ENCODE results near the gene GSG1L. TPM values are rescaled to one million over a fixed set of nuclear protein-coding genes. Genes with fewer than 3 reads are reported as not detected.

GSG1L gene
- total RNA-seq, 4 donors from 2014 or later: not detected

GRCh38 chr16:27759967-27760788, 303.3 kb downstream of the GSG1L start:
- no peak for TF ChIP-seq CTCF (IDR thresholded peaks at IDR 0.05)
- ATAC-seq (ENCODE audit: low FRiP score): no peak

GRCh38 chr16:27759301-27759871, 304.1 kb downstream of the GSG1L start:
- no peak for ATAC-seq (ENCODE audit: low FRiP score)
- DNase-seq (ENCODE audit: low spot score): no peak
- TF ChIP-seq CTCF (IDR thresholded peaks at IDR 0.05): no peak

More at GRCh38 chr16:27759967-27760788, 303.3 kb downstream of the GSG1L start:
- no peak for DNase-seq (ENCODE audit: low spot score)

- DNase-seq (ENCODE audit: low spot score) (no peak), ATAC-seq (ENCODE audit: low FRiP score) (no peak)
- no peak for TF ChIP-seq CTCF (IDR thresholded peaks at IDR 0.05)
Measured at GRCh38 chr16:27758544-27758943, 305.0 kb downstream of the GSG1L start.

GRCh38 chr16:27756206-27756970, 307.1 kb downstream of the GSG1L start:
- TF ChIP-seq CTCF (IDR thresholded peaks at IDR 0.05): no peak
- DNase-seq (ENCODE audit: low spot score): no peak
- ATAC-seq (ENCODE audit: low FRiP score): no peak

GRCh38 chr16:27754788-27755690, 308.5 kb downstream of the GSG1L start:
- ATAC-seq (ENCODE audit: low FRiP score) (no peak), DNase-seq (ENCODE audit: low spot score) (no peak)
- TF ChIP-seq CTCF (IDR thresholded peaks at IDR 0.05): no peak

- TF ChIP-seq CTCF (IDR thresholded peaks at IDR 0.05): no peak
- DNase-seq (ENCODE audit: low spot score) (no peak), ATAC-seq (ENCODE audit: low FRiP score) (no peak)
Measured at GRCh38 chr16:27753563-27753962, 310.0 kb downstream of the GSG1L start.

Measured in omental fat pad (tissue), 4 donors.